Activated naive CD4-positive, alpha-beta T cell treated with anti-CD3 and anti-CD28 coated beads, Interleukin-2, amount 50 U/mL, for 16 hours (primary cell): ENCODE results near the gene SRGAP3.
A peak's percentile ranks its signal among the peaks of the same experiment; 100 is the strongest.

ENCODE experiments used
- DNase-seq: peaks from one replicate; pipeline ENCODE4 v3.0.0-alpha.2; 2020

Gene SRGAP3

GRCh38 chr3:9169956-9170850 is 79.2 kb downstream of the SRGAP3 start:
- DNase-seq, result no peak

GRCh38 chr3:9169326-9169725 is 80.1 kb downstream of the SRGAP3 start:
- DNase-seq, result no peak

- DNase-seq, result peak; percentile 61
Measured at GRCh38 chr3:9168241-9168741, 81.2 kb downstream of the SRGAP3 start.

GRCh38 chr3:9167222-9167621 is 82.2 kb downstream of the SRGAP3 start:
- DNase-seq, result no peak

- DNase-seq, result no peak
Measured at GRCh38 chr3:9165421-9165820, 84.0 kb downstream of the SRGAP3 start.

GRCh38 chr3:9163289-9163688 is 86.2 kb downstream of the SRGAP3 start:
- DNase-seq, result no peak

- DNase-seq, result no peak
Measured at GRCh38 chr3:9161811-9162210, 87.6 kb downstream of the SRGAP3 start.

GRCh38 chr3:9161298-9161697 is 88.1 kb downstream of the SRGAP3 start:
- DNase-seq, result no peak

- no peak for DNase-seq
Measured at GRCh38 chr3:9158865-9159630, 90.4 kb downstream of the SRGAP3 start.

GRCh38 chr3:9157651-9158362 is 91.6 kb downstream of the SRGAP3 start:
- DNase-seq, result no peak

GRCh38 chr3:9156604-9157003 is 92.8 kb downstream of the SRGAP3 start:
- DNase-seq, result no peak

- no peak for DNase-seq
Measured at GRCh38 chr3:9155028-9155427, 94.4 kb downstream of the SRGAP3 start.

GRCh38 chr3:9153904-9154619 is 95.4 kb downstream of the SRGAP3 start:
- no peak for DNase-seq

GRCh38 chr3:9151240-9151639 is 98.2 kb downstream of the SRGAP3 start:
- DNase-seq, result no peak

GRCh38 chr3:9149566-9149965 is 99.9 kb downstream of the SRGAP3 start:
- DNase-seq, result no peak

GRCh38 chr3:9147896-9148266 is 101.6 kb downstream of the SRGAP3 start:
- no peak for DNase-seq

- DNase-seq, result no peak
Measured at GRCh38 chr3:9147215-9147895, 102.1 kb downstream of the SRGAP3 start.

GRCh38 chr3:9146367-9147071 is 102.9 kb downstream of the SRGAP3 start:
- no peak for DNase-seq

GRCh38 chr3:9143184-9143583 is 106.3 kb downstream of the SRGAP3 start:
- no peak for DNase-seq

- no peak for DNase-seq
Measured at GRCh38 chr3:9142362-9142761, 107.1 kb downstream of the SRGAP3 start.

- no peak for DNase-seq
Measured at GRCh38 chr3:9141928-9142289, 107.5 kb downstream of the SRGAP3 start.
